ENCODE results near the gene MAP10.

MAP10 gene

GRCh38 chr1:232795497-232796053 lies 9.6 kb upstream of the MAP10 start:
- no peak for DNase-seq (ENCODE audit: low spot score)

GRCh38 chr1:232797856-232798510 lies 7.2 kb upstream of the MAP10 start:
- no peak for DNase-seq (ENCODE audit: low spot score)

- DNase-seq (ENCODE audit: low spot score): no peak
These were observed 6.3 kb upstream of the MAP10 start for GRCh38 chr1:232798920-232799319.

- no peak for DNase-seq (ENCODE audit: low spot score)
These were observed 932 bp downstream of the MAP10 start for GRCh38 chr1:232806186-232806510.

- DNase-seq (ENCODE audit: low spot score): no peak
These were observed 5.6 kb downstream of the MAP10 start for GRCh38 chr1:232810856-232811255.

- DNase-seq (ENCODE audit: low spot score): no peak
These were observed 7.3 kb downstream of the MAP10 start for GRCh38 chr1:232812560-232812959.

GRCh38 chr1:232813097-232813496 lies 7.9 kb downstream of the MAP10 start:
- DNase-seq (ENCODE audit: low spot score): no peak

GRCh38 chr1:232813760-232814159 lies 8.5 kb downstream of the MAP10 start:
- no peak for DNase-seq (ENCODE audit: low spot score)

GRCh38 chr1:232816324-232816723 lies 11.1 kb downstream of the MAP10 start:
- no peak for DNase-seq (ENCODE audit: low spot score)

GRCh38 chr1:232818040-232818439 lies 12.8 kb downstream of the MAP10 start:
- DNase-seq (ENCODE audit: low spot score): no peak

GRCh38 chr1:232820431-232820830 lies 15.2 kb downstream of the MAP10 start:
- DNase-seq (ENCODE audit: low spot score): no peak

- no peak for DNase-seq (ENCODE audit: low spot score)
These were observed 17.3 kb downstream of the MAP10 start for GRCh38 chr1:232822530-232822929.

- DNase-seq (ENCODE audit: low spot score): no peak
These were observed 21.1 kb downstream of the MAP10 start for GRCh38 chr1:232826318-232826717.

- no peak for DNase-seq (ENCODE audit: low spot score)
These were observed 25.4 kb downstream of the MAP10 start for GRCh38 chr1:232830661-232831060.

GRCh38 chr1:232831895-232832294 lies 26.7 kb downstream of the MAP10 start:
- no peak for DNase-seq (ENCODE audit: low spot score)

- DNase-seq (ENCODE audit: low spot score): no peak
These were observed 28.9 kb downstream of the MAP10 start for GRCh38 chr1:232834066-232834465.

- DNase-seq (ENCODE audit: low spot score): no peak
These were observed 29.9 kb downstream of the MAP10 start for GRCh38 chr1:232835166-232835565.

GRCh38 chr1:232837087-232837486 lies 31.9 kb downstream of the MAP10 start:
- DNase-seq (ENCODE audit: low spot score): no peak

GRCh38 chr1:232841823-232842565 lies 36.8 kb downstream of the MAP10 start:
- no peak for DNase-seq (ENCODE audit: low spot score)

GRCh38 chr1:232844791-232845190 lies 39.6 kb downstream of the MAP10 start:
- no peak for DNase-seq (ENCODE audit: low spot score)

- DNase-seq (ENCODE audit: low spot score): no peak
These were observed 40.3 kb downstream of the MAP10 start for GRCh38 chr1:232845406-232845955.

GRCh38 chr1:232851532-232851931 lies 46.3 kb downstream of the MAP10 start:
- DNase-seq (ENCODE audit: low spot score): no peak
